Peyer's patch (tissue), 4 donors: Measurements from ENCODE around the gene TTF1. TPM values are rescaled to one million over a fixed set of nuclear protein-coding genes. Genes with fewer than 3 reads are reported as not detected.
A peak's percentile ranks its signal among the peaks of the same experiment; 100 is the strongest.
"Not testable (repeated sequence)": the region's sequence is repeated elsewhere in the genome, so short reads cannot be mapped to it uniquely, and the experiment has no call there.

Experiments
- DNase-seq, 3 donors: peaks; one replicate each; pipeline ENCODE4 v3.0.0-alpha.2; 2017 to 2019
- H3K27ac ChIP-seq, 4 donors: fragments of 200-600 bp; sonication (generic); one replicate each; pipeline ENCODE4 v1.5.1; 2016 to 2019
- H3K27me3 ChIP-seq, 2 donors: fragments of 200-600 bp; sonication (generic); one replicate each; pipeline ENCODE4 v1.5.1; 2019
- H3K36me3 ChIP-seq, 3 donors: fragments of 200-600 bp; sonication (generic); one replicate each; pipeline ENCODE4 v1.5.1; 2016 to 2019
- H3K4me1 ChIP-seq, 4 donors: fragments of 200-600 bp; sonication (generic); one replicate each; pipeline ENCODE4 v1.5.1; 2016 to 2019
- H3K4me3 ChIP-seq, 4 donors: fragments of 200-600 bp; sonication (generic); 1 replicate in 3 of 4; 2 replicates in 1 of 4; pipeline ENCODE4 v1.5.1; 2016 to 2019; ENCODE audit warnings: mild to moderate bottlenecking in 1 of 4
- H3K9me3 ChIP-seq, 4 donors: fragments of 200-600 bp; sonication (generic); one replicate each; pipeline ENCODE4 v1.5.1; 2016 to 2019; ENCODE audit warnings: mild to moderate bottlenecking in 1 of 4
- POLR2A ChIP-seq, 2 donors: fragments of 450-650 bp; IDR thresholded peaks; one replicate each; pipeline ENCODE4 v1.5.1; 2017; ENCODE audit warnings: antibody characterized with exemption in 2 of 2, mild to moderate bottlenecking in 2 of 2, moderate library complexity in 2 of 2
- total RNA-seq, 4 donors: library from RNA; depleted of rRNA; stranded (reverse); fragments of >200 nt; gene quantifications; one replicate each; pipeline ENCODE4 v1.1.0, GENCODE V29; 2016
- TF ChIP-seq, protein P1 (sequence below), 6 experiments: fragments of 450-650 bp in 4 of 6; fragments of 200-600 bp in 2 of 6; sonication (generic) in 1 of 6; IDR thresholded peaks; one replicate each; pipeline ENCODE4 v1.5.1; 2017 to 2019; ENCODE audit warnings: antibody characterized with exemption in 6 of 6, mild to moderate bottlenecking in 3 of 6, moderate library complexity in 1 of 6

Gene TTF1
- total RNA-seq, 4 donors from 2014 or later, result 8.9 to 26.4 (median 9.9) TPM

DNA sequence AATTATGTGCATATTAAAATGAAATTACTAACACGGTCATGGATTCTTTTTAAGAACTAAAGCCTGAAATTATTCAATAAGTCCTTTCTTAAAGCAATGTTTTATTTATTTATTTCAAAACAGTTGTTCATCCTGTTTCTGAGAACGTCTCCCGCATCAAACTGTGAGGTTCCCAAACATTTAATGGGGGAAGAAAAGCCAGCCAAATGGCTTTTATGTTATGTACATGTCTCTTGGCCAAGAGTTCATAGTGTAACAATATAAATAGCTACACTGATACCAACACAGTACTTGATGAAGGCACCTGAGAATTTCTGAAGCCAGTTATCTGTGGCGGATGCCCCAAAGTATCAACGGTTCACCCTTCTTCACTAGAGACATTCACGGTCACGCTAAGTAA lies 15.7 kb downstream of the TTF1 start:
- Histone ChIP-seq H3K27me3 (no peaks in the 10 kb centered on the region), H3K4me3 (no peak overlapping the region), H3K9me3 (no peaks in the 10 kb centered on the region), H3K4me1 (no peaks in the 10 kb centered on the region), H3K27ac (no peak overlapping the region), H3K36me3 (peaks cover 0 to 97% (median 0%) of the 10 kb centered on the region in 3 donors)
- TF ChIP-seq, protein P1, sequence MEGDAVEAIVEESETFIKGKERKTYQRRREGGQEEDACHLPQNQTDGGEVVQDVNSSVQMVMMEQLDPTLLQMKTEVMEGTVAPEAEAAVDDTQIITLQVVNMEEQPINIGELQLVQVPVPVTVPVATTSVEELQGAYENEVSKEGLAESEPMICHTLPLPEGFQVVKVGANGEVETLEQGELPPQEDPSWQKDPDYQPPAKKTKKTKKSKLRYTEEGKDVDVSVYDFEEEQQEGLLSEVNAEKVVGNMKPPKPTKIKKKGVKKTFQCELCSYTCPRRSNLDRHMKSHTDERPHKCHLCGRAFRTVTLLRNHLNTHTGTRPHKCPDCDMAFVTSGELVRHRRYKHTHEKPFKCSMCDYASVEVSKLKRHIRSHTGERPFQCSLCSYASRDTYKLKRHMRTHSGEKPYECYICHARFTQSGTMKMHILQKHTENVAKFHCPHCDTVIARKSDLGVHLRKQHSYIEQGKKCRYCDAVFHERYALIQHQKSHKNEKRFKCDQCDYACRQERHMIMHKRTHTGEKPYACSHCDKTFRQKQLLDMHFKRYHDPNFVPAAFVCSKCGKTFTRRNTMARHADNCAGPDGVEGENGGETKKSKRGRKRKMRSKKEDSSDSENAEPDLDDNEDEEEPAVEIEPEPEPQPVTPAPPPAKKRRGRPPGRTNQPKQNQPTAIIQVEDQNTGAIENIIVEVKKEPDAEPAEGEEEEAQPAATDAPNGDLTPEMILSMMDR (IDR thresholded peaks at IDR 0.05), result no peak
- no peak for TF ChIP-seq POLR2A (IDR thresholded peaks at IDR 0.05)
- no peak for DNase-seq

DNA sequence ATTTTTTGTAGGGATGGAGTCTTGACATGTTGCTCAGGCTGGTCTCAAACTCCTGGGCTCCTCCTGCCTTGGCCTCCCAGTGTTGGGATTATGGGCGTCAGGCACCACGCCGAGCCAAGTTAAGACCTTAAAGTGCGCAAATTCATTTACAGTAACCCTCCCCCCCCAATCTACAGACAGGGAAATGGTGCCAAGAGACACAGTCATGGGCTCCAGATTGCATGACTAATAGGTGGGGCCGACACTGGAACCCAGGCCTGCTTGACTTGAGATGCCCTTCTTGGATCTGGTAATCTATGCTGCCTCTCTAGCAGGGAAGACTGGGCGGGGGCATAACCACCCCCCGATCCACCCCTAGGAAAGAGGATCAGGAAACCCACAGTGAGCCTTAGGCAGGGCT lies 19.5 kb downstream of the TTF1 start:
- no peaks in the 10 kb centered on the region for H3K27me3 ChIP-seq
- H3K27ac ChIP-seq, result no peak overlapping the region
- peaks cover 0 to 77% (median 0%) of the 10 kb centered on the region in 3 donors for H3K36me3 ChIP-seq
- H3K4me3 ChIP-seq, result no peak overlapping the region
- TF ChIP-seq, protein P1 (IDR thresholded peaks at IDR 0.05), result no peak
- TF ChIP-seq POLR2A (IDR thresholded peaks at IDR 0.05), result no peak
- no peaks in the 10 kb centered on the region for H3K9me3 ChIP-seq
- DNase-seq, result no peak
- H3K4me1 ChIP-seq, result peaks cover 0 to 6% (median 2%) of the 10 kb centered on the region in 4 donors

DNA sequence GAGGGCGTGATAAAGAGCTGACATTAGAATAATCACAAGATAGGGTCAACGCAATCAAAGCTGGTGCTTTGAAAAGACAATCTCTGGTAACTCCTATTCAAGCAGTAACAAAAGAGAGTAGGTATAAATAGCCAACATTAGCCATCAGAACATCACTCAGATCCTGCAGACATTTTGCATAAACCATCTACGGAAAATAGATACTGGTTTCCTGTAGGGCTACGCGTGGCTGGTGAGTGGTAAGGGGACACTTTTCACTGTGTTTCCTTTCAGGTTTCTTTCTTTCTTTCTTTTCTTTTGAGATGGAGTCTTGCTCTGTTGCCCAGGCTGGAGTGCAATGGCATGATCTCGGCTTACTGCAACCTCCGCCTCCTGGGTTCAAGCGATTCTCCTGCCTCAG lies 22.3 kb downstream of the TTF1 start:
- TF ChIP-seq POLR2A (IDR thresholded peaks at IDR 0.05), result no peak
- TF ChIP-seq, protein P1 (IDR thresholded peaks at IDR 0.05), result no peak
- Histone ChIP-seq H3K4me1 (peaks cover 0 to 18% (median 2%) of the 10 kb centered on the region in 4 donors), H3K9me3 (no peaks in the 10 kb centered on the region), H3K36me3 (peaks cover 0 to 74% (median 0%) of the 10 kb centered on the region in 3 donors), H3K4me3 (no peak overlapping the region), H3K27ac (peak overlapping the region in 2 of 4 donors; percentile 34 to 73), H3K27me3 (no peaks in the 10 kb centered on the region)
- DNase-seq, result peak in 2 of 3 donors; percentile 51 to 52

DNA sequence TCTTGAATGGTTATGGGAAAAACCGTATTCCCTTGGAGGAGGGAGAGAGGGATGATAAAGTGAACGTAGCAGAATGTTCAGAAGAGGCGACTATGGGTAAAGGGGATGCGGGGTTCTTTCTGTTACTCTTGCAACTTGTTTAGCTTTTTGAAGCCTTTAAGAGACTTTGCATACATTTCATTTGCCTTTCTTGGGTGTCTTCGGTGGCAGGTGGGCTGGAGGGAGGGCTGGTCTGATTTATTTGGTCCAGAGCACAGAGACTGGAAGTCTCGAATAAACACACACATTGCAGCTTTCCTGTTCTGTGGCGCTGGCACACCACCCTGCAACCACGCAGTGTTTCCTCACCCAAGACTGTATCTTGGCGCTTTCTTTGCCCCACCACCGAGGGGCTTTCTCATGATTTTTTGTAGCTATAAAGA lies 23.2 kb downstream of the TTF1 start:
- Histone ChIP-seq H3K4me3 (no peak overlapping the region), H3K36me3 (peaks cover 0 to 74% (median 0%) of the 10 kb centered on the region in 3 donors), H3K9me3 (no peaks in the 10 kb centered on the region), H3K27me3 (no peaks in the 10 kb centered on the region), H3K27ac (peak overlapping the region in 2 of 4 donors; percentile 16 to 73), H3K4me1 (peaks cover 0 to 18% (median 2%) of the 10 kb centered on the region in 4 donors)
- peak in 2 of 3 donors; percentile 77 to 79 for DNase-seq
- no peak for TF ChIP-seq POLR2A (IDR thresholded peaks at IDR 0.05)
- TF ChIP-seq, protein P1 (IDR thresholded peaks at IDR 0.05), result no peak

DNA sequence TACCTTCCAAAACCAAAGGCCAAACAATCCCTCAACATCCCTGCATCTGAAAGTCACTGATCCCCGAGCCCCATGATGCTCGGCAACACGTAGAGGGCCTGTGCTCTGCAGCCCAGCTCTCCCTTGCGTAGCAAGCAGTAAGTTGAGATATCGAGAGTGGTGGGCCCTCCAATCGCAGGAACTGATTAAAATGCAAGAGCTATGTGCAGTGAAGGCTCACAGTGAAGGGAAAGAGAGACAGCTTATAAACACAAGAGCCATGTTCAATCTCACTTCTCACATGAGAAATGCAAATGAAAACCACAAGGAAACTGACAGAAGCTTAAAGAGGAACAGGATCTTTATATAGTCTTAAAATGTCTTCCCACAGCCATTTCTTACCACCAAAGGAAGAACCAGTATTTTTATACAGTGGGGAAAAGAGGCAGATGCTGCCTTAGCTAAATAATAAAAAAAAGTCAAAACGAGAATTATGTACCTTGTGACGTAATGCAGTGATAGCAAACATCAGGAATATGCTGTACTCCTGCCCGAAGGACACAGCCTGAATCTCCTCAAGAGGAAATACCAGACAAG lies 24.6 kb downstream of the TTF1 start:
- TF ChIP-seq POLR2A (IDR thresholded peaks at IDR 0.05), result no peak
- TF ChIP-seq, protein P1 (IDR thresholded peaks at IDR 0.05), result no peak
- Histone ChIP-seq H3K27ac (peak overlapping the region in 2 of 4 donors; percentile 73), H3K4me1 (peaks cover 0 to 18% (median 2%) of the 10 kb centered on the region in 4 donors), H3K4me3 (no peak overlapping the region), H3K36me3 (peaks cover 0 to 75% (median 0%) of the 10 kb centered on the region in 3 donors), H3K9me3 (no peaks in the 10 kb centered on the region), H3K27me3 (no peaks in the 10 kb centered on the region)
- peak in 2 of 3 donors; percentile 35 to 47 for DNase-seq

GRCh38 chr9:132378416-132378815 lies 28.2 kb downstream of the TTF1 start:
- H3K27ac ChIP-seq, H3K4me3 ChIP-seq, H3K9me3 ChIP-seq, H3K27me3 ChIP-seq: not testable (repeated sequence)
- Histone ChIP-seq H3K4me1 (peaks cover 0 to 12% (median 2%) of the 10 kb centered on the region in 4 donors), H3K36me3 (peaks cover 0 to 70% (median 0%) of the 10 kb centered on the region in 3 donors)
- DNase-seq, result peak in 1 of 3 donors; percentile 8

DNA sequence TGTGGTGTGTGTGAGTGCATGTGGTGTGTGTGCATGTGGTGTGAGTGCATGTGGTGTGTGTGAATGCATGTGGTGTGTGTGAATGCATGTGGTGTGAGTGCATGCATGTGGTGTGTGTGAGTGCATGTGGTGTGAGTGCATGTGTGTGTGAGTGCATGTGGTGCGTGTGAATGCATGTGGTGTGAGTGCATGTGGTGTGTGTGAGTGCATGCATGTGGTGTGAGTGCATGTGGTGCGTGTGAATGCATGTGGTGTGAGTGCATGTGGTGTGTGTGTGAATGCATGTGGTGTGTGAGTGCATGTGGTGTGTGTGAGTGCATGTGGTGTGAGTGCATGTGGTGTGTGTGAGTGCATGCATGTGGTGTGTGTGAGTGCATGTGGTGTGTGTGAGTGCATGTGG lies 28.9 kb downstream of the TTF1 start:
- not testable (repeated sequence) for H3K27me3 ChIP-seq, DNase-seq, H3K9me3 ChIP-seq, H3K4me3 ChIP-seq, H3K27ac ChIP-seq
- Histone ChIP-seq H3K36me3 (peaks cover 0 to 70% (median 0%) of the 10 kb centered on the region in 3 donors), H3K4me1 (peaks cover 0 to 12% (median 4%) of the 10 kb centered on the region in 4 donors)
